ENCODE measurements around the gene PNPLA3.

The PNPLA3 gene

GRCh38 chr22:43885319-43885671, 38.3 kb upstream of the PNPLA3 start:
- no peak overlapping the region for H3K4me3 ChIP-seq (replicated peaks; ENCODE audit: low read depth, low read length)
- DNase-seq (ENCODE audit: extremely low read depth, low read depth): no peak
- TF ChIP-seq CTCF (IDR thresholded peaks at IDR 0.05; ENCODE audit: low read depth, low read length, missing control alignments): no peak

GRCh38 chr22:43885786-43886185, 37.8 kb upstream of the PNPLA3 start:
- TF ChIP-seq CTCF (IDR thresholded peaks at IDR 0.05; ENCODE audit: low read depth, low read length, missing control alignments): no peak
- H3K4me3 ChIP-seq (replicated peaks; ENCODE audit: low read depth, low read length): no peak overlapping the region
- no peak for DNase-seq (ENCODE audit: extremely low read depth, low read depth)

- no peak for TF ChIP-seq CTCF (IDR thresholded peaks at IDR 0.05; ENCODE audit: low read depth, low read length, missing control alignments)
- DNase-seq (ENCODE audit: extremely low read depth, low read depth): no peak
These were observed 37.4 kb upstream of the PNPLA3 start for GRCh38 chr22:43886231-43886630.

GRCh38 chr22:43887391-43887790, 36.2 kb upstream of the PNPLA3 start:
- H3K4me3 ChIP-seq (replicated peaks; ENCODE audit: low read depth, low read length): no peak overlapping the region
- no peak for TF ChIP-seq CTCF (IDR thresholded peaks at IDR 0.05; ENCODE audit: low read depth, low read length, missing control alignments)
- DNase-seq (ENCODE audit: extremely low read depth, low read depth): no peak

More at GRCh38 chr22:43886231-43886630, 37.4 kb upstream of the PNPLA3 start:
- H3K4me3 ChIP-seq (replicated peaks; ENCODE audit: low read depth, low read length): no peak overlapping the region

GRCh38 chr22:43888740-43889139, 34.9 kb upstream of the PNPLA3 start:
- DNase-seq (ENCODE audit: extremely low read depth, low read depth): no peak
- no peak for TF ChIP-seq CTCF (IDR thresholded peaks at IDR 0.05; ENCODE audit: low read depth, low read length, missing control alignments)
- no peak overlapping the region for H3K4me3 ChIP-seq (replicated peaks; ENCODE audit: low read depth, low read length)

GRCh38 chr22:43889201-43889859, 34.3 kb upstream of the PNPLA3 start:
- DNase-seq (ENCODE audit: extremely low read depth, low read depth): no peak
- TF ChIP-seq CTCF (IDR thresholded peaks at IDR 0.05; ENCODE audit: low read depth, low read length, missing control alignments): no peak
- no peak overlapping the region for H3K4me3 ChIP-seq (replicated peaks; ENCODE audit: low read depth, low read length)

- DNase-seq (ENCODE audit: extremely low read depth, low read depth): no peak
- TF ChIP-seq CTCF (IDR thresholded peaks at IDR 0.05; ENCODE audit: low read depth, low read length, missing control alignments): peak; percentile 28
- no peak overlapping the region for H3K4me3 ChIP-seq (replicated peaks; ENCODE audit: low read depth, low read length)
These were observed 33.7 kb upstream of the PNPLA3 start for GRCh38 chr22:43889860-43890253.

All from HFF-Myc (cell line).